Spleen (tissue), 7 donors: ENCODE results near the gene ANKRD28.

Experiments used
- POLR2A ChIP-seq, 3 donors: fragments of 450-650 bp; IDR thresholded peaks; one replicate each; pipeline ENCODE4 v1.5.1; 2017; ENCODE audit warnings: antibody characterized with exemption in 3 of 3, mild to moderate bottlenecking in 1 of 3
- POLR2AphosphoS5 ChIP-seq, 3 donors: sonication (generic); formaldehyde crosslinking; IDR thresholded peaks; one replicate each; pipeline ENCODE4 v1.5.1; 2017; ENCODE audit warnings: antibody characterized with exemption in 3 of 3
- TF ChIP-seq, protein P1 (sequence below), 11 experiments: fragments of 200-600 bp in 7 of 11; fragments of 450-650 bp in 4 of 11; sonication (generic) in 4 of 11; IDR thresholded peaks in 8 of 11; conservative IDR thresholded peaks in 3 of 11; 1 replicate in 7 of 11; 2 replicates in 4 of 11; pipeline versions ENCODE4 v1.4.0 to v1.8.0; 2016 to 2021; ENCODE audit warnings: antibody characterized with exemption in 11 of 11, inconsistent platforms in 4 of 11, mild to moderate bottlenecking in 1 of 11
- donor health status: DM: no; HTN: no; CAD: no; lungs with moderate emphysema.
- donor health status: DM: no; HTN: no; CAD: no.
- donor health status: DM: no; HTN: no; CAD: no.

DNA sequence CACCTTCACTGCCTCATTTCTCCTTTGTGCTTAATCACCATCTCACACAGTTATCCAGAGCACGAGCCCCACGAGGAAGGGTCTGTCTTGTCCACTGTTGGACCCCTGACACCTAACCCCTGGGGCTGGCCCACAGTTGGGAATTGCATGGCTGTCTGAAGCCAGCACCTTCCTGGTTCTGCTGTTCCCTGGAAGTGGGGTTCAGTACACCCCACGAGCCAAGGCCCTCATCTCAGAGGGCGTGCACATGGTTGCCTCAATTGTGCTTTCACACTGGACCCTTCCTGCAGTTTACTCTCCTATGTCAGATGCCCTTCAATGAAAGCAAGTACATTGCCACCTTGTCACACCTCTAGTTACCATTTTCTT lies 165.6 kb downstream of the ANKRD28 start:
- TF ChIP-seq, protein P1, sequence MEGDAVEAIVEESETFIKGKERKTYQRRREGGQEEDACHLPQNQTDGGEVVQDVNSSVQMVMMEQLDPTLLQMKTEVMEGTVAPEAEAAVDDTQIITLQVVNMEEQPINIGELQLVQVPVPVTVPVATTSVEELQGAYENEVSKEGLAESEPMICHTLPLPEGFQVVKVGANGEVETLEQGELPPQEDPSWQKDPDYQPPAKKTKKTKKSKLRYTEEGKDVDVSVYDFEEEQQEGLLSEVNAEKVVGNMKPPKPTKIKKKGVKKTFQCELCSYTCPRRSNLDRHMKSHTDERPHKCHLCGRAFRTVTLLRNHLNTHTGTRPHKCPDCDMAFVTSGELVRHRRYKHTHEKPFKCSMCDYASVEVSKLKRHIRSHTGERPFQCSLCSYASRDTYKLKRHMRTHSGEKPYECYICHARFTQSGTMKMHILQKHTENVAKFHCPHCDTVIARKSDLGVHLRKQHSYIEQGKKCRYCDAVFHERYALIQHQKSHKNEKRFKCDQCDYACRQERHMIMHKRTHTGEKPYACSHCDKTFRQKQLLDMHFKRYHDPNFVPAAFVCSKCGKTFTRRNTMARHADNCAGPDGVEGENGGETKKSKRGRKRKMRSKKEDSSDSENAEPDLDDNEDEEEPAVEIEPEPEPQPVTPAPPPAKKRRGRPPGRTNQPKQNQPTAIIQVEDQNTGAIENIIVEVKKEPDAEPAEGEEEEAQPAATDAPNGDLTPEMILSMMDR (IDR thresholded peaks at IDR 0.05 in 8 of 11, conservative IDR thresholded peaks at IDR 0.05 in 3 of 11) = no peak
- TF ChIP-seq POLR2A (IDR thresholded peaks at IDR 0.05) (no peak), POLR2AphosphoS5 (IDR thresholded peaks at IDR 0.05) (no peak)
